Cardiac atrium fibroblast (primary cell): Measurements from ENCODE around the gene MT1F. TPM values are rescaled to one million over a fixed set of nuclear protein-coding genes. Genes with fewer than 3 reads are reported as not detected.

ENCODE experiments used
- total RNA-seq: library from RNA; depleted of rRNA; stranded (reverse); fragments of >200 nt; gene quantifications from 2 replicates; pipeline ENCODE4 v1.2.3, GENCODE V29; 2015

MT1F gene
- total RNA-seq, result 0.18 TPM in 1 of 2 replicates, not detected in the other

DNA sequence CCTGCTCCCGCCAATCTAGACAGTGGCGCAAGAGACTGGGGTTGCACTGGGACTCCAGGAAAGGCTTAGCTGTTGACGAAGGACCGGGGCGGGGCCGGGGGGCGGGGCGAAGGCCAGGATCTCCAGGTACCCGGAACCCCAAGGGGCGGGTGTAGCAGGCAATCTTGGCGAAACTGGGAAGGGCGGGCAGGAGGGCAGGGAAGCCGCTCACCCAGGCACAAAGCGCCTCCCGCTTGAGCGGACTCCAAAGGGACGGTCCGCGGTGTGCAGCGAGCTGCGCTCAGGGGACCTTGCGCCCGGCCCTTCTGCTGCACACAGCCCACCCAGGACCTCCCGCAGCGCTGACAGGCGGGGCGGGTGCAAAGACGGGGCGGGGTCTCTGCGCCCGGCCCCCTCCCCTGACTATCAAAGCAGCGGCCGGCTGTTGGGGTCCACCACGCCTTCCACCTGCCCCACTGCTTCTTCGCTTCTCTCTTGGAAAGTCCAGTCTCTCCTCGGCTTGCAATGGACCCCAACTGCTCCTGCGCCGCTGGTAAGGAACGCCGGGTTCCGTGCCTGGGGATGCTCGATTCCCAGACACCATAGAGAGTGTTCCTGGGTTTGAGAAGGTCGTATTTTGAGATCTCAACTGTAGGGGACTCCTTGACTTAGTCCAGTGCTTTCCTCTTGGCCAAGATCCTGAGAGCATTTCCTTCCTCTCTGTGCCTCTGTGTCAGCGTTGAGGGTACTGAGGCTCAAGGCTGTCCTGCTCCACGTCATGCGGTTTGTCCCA is at the start of gene MT1F:
Gene MT1F (plus strand): TSS at position 405 of the 772 bp plus-strand sequence. CDS start 100 bp downstream, at position 505.

DNA sequence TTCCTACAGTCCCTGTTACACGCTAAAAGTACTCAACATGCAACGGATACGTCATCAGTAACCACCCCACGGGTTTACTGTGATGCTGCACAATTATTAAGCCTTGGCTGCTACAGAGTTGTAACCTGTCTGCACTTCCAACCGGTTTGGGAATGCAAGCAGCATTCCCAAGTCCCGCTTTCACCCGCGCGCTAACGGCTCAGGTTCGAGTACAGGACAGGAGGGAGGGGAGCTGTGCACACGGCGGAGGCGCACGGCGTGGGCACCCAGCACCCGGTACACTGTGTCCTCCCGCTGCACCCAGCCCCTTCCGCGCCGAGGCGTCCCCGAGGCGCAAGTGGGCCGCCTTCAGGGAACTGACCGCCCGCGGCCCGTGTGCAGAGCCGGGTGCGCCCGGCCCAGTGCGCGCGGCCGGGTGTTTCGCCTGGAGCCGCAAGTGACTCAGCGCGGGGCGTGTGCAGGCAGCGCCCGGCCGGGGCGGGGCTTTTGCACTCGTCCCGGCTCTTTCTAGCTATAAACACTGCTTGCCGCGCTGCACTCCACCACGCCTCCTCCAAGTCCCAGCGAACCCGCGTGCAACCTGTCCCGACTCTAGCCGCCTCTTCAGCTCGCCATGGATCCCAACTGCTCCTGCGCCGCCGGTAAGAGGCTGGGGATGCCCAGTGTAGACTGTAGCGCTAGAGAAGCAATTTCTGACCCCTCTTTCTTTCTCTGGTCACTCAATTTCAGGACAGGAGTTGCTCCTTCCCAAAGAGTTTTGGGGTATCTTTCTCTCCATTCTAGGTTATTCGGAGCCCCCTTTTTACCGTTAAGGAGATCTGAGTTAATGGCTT is 49.5 kb upstream of the MT1F start, which contains the start of gene MT2A:
Gene MT2A (plus strand): TSS at position 542 of the 833 bp plus-strand sequence. CDS start 72 bp downstream, at position 614.

GRCh38 chr16:56625140-56625942 is 32.4 kb upstream of the MT1F start, which contains the start of gene MT1E:
MT1E (plus strand) TSS chr16:56625781; CDS start chr16:56625852, 71 bp downstream.

GRCh38 chr16:56632156-56632847 is 25.5 kb upstream of the MT1F start, which contains the start of gene MT1M:
MT1M (plus strand) TSS chr16:56632659; CDS start chr16:56632732, 73 bp downstream.

GRCh38 chr16:56637814-56638750 is 19.7 kb upstream of the MT1F start, which contains the start of gene MT1A:
MT1A (plus strand) TSS chr16:56638666; CDS start chr16:56638739, 73 bp downstream.

DNA sequence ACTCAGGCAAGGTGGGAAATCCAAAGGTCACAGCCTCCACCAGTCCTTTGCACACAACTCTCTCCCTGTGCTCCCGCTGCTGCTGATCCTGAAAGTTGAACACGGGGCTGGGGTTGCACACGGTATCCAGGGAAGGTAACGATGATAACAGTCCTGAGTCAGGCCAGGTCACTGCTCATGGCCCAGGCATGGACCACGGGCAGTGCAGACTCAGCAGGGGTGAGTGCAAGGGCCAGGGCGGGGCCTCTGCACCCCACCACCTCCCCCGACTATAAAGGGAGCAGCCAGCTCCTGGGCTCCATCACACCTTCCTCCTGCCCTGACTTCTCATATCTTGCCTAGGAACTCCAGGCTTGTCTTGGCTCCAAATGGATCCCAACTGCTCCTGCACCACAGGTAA is 6.2 kb upstream of the MT1F start, which contains the start of gene MT1B:
Gene MT1B (plus strand): TSS at position 301 of the 400 bp plus-strand sequence. CDS start 68 bp downstream, at position 369.

DNA sequence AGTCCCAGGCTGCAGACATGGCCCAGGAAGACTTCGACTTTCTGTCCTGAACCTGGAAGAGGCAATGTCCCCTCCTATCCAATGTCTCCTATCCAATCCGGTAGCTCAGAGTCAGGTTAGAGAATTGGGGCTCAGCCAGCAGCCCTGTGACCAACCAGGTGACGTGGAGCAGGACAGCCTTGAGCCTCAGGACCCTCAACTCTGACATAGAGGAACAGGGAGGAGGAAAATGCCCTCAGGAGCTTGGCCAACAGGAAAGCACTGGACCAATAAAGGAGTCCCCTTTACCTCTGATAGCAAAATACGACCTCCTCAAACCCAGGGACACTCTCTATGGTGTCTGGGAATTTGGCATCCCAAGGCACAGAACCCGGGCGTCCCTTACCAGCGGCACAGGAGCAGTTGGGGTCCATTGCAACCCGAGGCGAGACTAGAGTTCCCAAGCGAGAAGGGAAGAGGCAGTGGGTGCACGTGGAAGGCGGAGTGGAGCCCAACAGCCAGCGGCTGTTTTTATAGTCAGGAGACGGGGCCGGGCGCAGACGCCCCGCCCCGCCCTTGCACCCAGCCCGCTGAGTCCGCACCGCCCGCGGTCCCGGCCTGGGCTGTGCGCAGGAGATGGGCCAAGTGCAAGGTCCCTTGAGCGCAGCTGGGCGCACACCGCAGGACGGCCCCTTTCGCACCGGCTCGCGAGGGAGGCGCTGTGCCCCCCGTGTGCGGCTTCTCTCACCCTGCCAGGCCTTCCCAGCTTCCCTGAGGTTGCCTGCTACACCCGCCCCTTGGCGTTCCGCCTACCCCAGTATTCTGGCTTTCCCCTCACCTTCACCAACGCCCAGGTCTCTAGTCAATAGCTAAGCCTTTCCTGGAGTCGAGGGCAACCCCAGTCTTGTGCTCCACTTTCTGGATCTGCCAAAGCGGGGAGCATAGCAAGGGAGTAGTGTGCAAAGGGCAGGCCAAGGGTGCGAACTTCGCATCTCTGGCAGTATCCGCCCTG is 10.1 kb downstream of the MT1F start, which contains the start of gene MT1G:
Gene MT1G (minus strand): TSS at position 485 of the 991 bp plus-strand sequence. CDS start 72 bp downstream, at position 413.

DNA sequence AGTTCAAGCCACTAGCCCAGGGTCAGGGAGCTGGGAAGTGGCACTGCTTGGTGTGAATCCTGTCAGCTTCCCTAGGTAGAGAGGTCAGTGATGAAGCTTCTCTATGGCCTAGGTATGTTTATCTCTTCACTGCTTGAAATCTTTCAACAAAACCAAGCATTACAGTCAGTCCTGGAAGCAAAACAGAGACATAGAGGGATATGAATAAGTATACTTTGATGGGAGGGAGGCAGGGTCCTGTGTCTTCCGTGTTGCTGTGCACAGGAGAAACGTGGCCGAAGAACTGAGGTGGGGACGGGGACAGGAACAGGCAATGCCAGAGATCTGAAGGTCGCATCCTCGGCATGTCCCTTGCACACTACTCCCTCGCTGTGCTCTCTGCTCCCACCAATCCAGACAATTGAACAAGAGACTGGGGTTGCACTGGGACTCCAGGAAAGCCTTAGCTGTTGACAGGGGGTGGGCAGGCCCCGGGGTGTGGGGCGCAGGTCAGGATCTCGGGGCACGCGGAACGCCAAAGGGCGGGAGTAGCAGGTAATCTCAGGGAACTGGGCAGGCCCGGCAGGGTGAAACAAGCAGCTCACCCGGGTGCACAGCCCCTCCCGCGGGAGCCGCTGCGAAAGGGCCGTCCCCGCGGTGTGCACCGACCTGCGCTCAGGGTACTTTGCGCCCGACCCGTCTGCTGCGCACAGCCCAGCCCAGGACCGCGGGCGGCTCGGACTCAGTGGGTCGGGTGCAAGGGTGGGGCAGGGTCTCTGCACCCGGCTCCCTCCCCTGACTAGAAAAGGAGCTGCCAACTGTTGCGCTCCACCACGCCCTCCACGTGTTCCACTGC is 11.5 kb downstream of the MT1F start, which contains the start of gene MT1H:
Gene MT1H (plus strand): TSS at position 810 of the 835 bp plus-strand sequence. CDS start 71 bp downstream, outside the sequence.

DNA sequence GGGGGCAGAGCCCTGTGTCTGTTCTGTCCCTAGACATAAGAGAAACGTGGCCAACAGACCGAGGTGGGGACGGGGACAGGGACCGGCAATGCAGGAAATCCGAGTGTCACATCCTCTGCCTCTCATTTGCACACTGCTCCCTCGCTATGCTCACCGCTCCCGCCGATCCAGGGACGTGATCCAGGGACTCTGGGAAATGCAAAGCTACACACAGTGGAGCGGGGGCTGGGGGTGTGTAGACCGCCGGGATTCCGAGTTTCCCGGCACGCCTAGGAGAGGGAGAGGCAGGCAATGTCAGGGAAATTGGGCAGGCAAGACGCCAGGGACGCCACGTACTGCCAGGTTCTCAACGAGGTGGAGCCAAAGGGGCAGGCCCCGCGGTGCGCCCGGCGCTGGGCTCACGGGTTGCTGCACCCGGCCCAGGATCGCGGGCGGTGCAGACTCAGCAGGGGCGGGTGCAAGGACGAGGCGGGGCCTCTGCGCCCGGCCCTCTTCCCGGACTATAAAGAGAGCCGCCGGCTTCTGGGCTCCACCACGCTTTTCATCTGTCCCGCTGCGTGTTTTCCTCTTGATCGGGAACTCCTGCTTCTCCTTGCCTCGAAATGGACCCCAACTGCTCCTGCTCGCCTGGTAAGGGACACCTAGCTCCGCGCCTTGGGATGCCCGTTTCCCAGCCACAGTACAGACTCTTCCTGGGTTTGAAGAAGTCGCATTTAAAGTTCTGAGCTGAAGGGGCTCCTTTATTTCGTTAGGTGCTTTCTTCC is 24.4 kb downstream of the MT1F start, which contains the start of gene MT1X:
Gene MT1X (plus strand): TSS at position 532 of the 764 bp plus-strand sequence. CDS start 71 bp downstream, at position 603.

Other genes starting within 250 kb of the MT1F start
- gene AMFR, start 232.4 kb upstream of the MT1F start, total RNA-seq, result 107 and 127 TPM in 2 replicates
- gene NUDT21, start 206.6 kb upstream of the MT1F start, total RNA-seq, result 60.9 and 80.9 TPM in 2 replicates
- gene OGFOD1, start 206.4 kb upstream of the MT1F start, total RNA-seq, result 40.3 and 78.2 TPM in 2 replicates
- 28.7 and 48.4 TPM in 2 replicates for gene BBS2, start 137.9 kb upstream of the MT1F start, total RNA-seq
- not detected in 2 replicates for gene MT4, start 92.9 kb upstream of the MT1F start, total RNA-seq
- gene MT3, start 68.4 kb upstream of the MT1F start, total RNA-seq, result 0.81 TPM in 1 of 2 replicates, not detected in the other
- gene MT2A, start 49.4 kb upstream of the MT1F start, total RNA-seq, result 54.9 and 221 TPM in 2 replicates
- 44.0 and 78.9 TPM in 2 replicates for gene MT1E, start 32.2 kb upstream of the MT1F start, total RNA-seq
- 0.18 and 0.32 TPM in 2 replicates for gene MT1M, start 25.3 kb upstream of the MT1F start, total RNA-seq
- gene MT1A, start 19.3 kb upstream of the MT1F start, total RNA-seq, result 5.7 and 6.9 TPM in 2 replicates
- not detected in 2 replicates for gene MT1B, start 6.1 kb upstream of the MT1F start, total RNA-seq
- not detected in 2 replicates for gene MT1G, start 10.1 kb downstream of the MT1F start, total RNA-seq
- not detected in 2 replicates for gene MT1H, start 11.9 kb downstream of the MT1F start, total RNA-seq
- gene MT1X, start 24.5 kb downstream of the MT1F start, total RNA-seq, result 63.2 and 353 TPM in 2 replicates
- 45.7 and 46.0 TPM in 2 replicates for gene NUP93, start 72.2 kb downstream of the MT1F start, total RNA-seq
- not detected in 2 replicates for gene SLC12A3, start 207.2 kb downstream of the MT1F start, total RNA-seq